NCI-H1092 treated with DMSO at 0.1 percent for 48 hours (cell line): ENCODE measurements around the gene BMERB1.
"Not testable (repeated sequence)": the region's sequence is repeated elsewhere in the genome, so short reads cannot be mapped to it uniquely, and the experiment has no call there.

Experiments
- DNase-seq: peaks from one replicate; lab custom pipeline; 2025; lab: John Stamatoyannopoulos, UW

The BMERB1 gene

DNA sequence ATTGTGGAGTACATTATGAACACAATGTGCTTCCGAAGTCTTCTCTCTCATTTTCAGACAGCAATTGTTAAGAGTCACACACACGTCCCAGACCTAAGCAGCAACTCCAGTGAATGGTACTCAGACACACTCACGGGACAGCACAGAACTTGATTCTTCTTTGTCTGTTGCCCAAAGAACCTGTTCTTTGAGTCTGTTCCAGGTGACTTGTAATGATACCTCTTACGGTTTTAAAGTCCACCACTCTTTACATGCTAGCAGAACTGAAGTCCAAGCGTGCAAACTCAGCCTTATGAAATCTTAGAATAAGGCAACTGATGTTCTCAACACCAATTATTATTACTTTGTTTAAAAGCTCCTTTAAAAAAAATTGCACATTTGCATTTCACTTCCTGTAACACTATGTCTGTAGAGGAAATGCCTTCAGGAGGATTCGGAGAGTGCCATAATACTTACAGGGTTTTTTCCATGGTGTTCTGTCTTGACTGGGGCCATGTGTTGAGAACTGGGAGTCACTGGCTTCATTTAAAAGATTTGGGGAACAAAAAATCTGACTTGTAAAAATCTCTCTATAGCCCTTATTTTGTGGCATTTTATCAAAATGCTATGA is 160.4 kb downstream of the BMERB1 start:
- no peak for DNase-seq

DNA sequence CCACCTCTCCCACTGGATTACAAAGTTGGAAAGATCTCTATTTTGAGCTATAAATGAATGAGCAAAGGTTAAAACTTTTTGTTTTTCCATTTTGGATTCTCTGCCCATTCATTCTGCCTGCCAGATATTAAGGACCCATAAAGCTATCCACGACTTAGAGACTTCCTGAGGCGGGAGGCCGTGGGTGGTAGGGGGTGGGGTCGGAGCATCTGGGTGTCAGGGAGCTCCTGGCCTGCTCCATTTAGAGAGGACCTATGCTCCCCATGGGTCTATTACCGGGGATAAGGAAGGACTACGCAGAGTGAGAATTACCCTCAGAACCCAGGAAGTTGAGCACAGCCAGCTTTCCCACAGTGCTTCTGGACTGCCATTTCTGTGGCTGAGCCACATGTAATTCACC is 162.7 kb downstream of the BMERB1 start:
- DNase-seq: no peak

DNA sequence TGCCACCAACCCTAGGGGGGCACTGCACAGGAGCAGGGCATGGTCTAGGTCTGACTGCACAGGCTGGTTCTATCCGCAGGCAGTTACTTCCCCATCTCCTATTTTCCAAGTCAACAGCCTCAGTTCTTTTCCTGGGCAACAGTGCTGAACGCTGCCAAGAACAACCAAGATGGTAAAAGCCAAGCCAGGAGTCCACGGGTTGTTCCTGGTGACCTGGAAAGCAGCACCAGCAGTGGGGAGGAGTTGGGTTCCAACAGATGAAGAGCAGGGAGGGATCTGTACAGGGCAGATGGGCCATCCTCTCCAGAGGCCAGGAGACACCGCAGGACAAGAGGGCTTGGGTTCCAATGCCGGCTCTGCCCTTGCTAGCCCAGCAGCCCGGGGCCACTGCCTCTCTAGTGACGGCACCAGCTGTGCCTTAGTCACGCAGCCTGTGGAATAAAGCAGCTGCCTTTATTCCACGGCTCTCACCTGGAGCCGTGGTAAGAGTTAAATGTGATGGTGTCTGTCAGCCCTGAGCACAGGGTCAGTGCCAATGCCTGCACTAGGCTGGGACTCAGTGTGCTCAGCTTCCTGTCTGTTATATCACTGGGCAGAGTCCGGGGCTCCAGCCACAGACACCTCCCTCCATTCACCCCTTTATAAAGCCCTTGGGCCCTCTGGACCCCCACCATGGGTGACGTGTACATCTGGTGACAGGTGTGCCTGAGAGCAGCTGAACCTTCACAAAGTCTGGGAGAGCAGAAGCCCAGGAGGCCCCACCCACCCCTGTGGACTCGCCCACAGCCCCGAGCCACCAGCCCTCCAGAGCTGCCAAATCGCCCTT is 163.6 kb downstream of the BMERB1 start:
- DNase-seq: no peak

DNA sequence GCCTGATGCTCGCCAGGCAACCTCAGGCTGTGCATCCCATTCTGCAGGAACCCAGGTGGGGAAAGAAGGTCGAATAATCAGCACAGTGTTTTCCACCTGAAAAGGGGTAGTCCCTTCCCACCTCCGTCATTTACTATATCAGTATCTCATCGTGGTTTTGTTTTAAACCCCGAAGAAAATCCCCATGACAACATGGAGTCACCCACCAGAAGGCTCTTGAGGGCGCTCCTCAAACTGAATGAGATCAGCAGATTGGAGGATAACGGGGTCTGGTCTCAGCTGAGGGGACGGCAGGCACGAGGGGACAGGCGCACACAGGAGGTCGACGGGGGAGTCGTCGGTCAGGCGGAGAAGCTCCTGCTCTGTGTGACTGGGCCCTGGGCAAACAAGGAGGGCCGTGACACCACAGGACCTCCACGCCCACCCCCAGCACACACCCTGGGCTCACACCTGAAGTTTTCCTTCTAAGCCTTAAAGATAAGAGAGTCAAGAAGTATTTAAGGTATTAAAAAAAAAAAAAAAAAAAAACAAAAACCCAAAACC is 164.3 kb downstream of the BMERB1 start:
- DNase-seq: no peak

- no peak for DNase-seq
Observed at GRCh38 chr16:15599303-15600070, 165.1 kb downstream of the BMERB1 start.

DNA sequence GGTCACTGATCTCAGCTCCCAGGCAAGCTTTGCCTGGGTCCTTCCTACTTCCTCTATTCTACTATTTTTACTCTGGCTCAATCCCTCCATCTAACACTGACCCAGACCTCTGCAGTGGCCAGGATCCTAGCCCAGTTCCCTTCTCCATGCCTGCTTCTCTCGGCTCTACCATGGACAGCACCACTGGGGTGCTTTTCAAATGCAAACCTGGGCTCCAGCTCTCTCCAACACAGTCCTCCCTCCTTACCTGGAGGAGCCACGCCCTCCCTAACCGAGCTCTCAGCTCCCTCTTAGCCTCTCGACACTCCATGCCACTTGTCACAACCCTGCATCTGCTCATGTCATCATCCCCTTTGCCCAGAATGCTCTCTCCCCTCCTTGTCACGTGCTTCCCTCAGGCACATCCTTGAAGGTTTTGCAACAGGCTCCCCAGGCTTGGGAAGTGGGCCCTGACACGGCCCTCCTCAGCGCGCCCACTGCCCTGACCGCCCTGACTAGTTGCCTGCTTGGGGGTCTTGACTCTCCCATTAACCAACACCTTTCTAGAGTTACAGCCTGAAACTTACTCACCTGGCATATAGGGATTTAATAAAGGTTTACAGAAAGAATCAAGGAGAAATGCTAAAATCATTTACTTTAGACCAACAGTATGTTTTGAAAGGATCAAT is 167.0 kb downstream of the BMERB1 start:
- DNase-seq: no peak

DNA sequence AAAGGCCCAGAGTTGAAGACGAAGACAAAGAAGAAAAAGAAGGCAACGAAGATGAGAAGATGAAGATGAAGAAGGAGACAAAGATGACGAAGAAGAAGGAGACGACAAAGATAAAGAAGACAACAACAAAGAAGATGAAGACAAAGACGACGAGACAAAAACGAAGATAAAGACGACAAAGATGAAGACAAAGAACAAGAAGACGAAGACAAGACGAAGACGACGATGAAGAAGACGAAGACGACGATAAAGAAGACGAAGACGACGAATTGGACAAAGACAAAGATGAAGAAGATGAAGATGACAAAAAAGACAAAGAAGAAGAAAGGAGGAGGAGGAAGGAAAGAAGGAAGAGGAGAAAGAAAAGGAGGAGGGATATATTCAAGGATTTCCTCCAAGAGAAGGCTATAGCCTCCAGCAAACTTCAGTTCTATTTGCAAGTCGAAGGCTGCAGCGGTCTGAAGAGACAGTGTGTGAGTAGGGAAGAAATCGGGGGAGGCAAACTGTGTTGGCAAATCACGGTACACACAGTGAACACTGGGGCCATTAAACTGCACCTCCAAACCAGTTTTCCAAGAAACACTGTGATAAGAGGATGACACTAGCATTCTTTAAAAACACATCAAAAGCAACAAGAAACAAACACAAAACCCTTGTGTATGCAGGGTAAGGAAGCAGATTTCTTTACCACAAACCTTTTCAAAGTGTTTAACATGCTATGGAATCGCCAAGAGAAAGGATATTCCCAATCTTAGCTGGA is 168.1 kb downstream of the BMERB1 start:
- DNase-seq: no peak

DNA sequence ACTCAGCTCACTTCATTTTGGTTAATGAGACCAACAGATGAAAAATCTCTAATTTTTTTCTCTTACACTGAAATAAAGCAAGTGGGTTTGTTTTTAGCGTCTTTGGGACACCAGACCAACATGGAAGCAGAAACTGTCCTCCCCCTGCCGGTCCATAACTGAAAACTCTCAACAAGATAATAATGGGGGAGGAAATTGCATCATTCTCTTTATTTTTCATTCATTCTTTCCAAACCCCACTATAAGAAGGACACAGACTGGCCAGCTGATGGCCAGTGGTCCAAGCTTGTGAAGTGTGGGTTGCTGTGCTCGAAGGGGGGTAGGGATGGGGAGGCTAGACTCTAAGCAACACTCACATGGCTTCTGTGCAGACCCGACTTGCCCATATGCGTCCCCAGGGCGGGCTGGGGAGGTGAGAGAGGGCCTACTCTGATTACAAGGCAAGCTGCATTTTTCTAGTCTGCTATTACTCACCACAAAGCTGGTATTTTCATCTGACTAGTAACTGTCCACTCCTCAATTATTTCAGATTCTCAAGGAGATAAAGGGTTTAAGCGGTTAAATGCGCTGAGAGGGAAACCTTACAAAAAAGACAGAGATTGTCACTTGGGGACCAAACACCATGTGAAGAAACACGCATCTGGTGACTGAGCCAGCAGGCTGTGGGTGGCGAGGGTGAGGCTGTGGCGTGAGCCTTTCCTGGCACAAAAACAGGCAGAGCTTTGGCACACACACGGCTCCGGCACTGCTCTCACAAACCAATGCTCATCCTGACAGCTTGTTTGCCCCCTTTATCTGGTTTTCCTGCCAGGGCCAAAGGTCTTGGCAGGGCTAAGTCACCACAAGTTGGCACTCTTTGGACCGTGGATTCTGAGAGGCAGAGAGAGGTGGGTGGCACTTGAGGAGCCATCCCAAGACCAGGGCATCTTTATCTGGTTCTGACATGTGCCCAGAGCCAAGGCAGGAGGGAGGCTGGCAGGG is 170.4 kb downstream of the BMERB1 start:
- no peak for DNase-seq

GRCh38 chr16:15605839-15606517 is 171.6 kb downstream of the BMERB1 start:
- DNase-seq: no peak

- DNase-seq: no peak
Observed at GRCh38 chr16:15606518-15607220, 172.3 kb downstream of the BMERB1 start.

DNA sequence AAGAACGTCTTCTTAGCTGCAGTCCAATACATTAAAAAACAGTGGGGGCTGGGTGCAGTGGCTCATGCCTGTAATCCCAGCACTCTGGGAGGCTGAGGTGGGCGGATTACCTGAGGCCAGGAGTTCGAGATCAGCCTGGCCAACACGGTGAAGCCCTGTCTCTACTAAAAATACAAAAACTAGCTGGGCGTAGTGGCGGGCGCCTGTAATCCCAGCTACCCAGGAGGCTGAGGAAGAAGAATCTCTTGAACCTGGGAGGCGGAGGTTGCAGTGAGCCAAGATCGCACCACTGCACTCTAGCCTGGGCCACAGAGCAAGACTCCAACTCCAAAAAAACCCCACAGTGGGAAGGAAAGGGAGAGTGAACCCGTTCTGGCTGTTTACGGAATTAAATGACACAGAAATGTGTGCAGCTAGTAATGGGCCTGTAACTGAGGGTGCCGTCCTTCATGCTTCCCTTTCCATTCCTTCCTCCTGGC is 172.9 kb downstream of the BMERB1 start:
- not testable (repeated sequence) for DNase-seq

GRCh38 chr16:15607700-15608396 is 173.5 kb downstream of the BMERB1 start:
- DNase-seq: no peak

DNA sequence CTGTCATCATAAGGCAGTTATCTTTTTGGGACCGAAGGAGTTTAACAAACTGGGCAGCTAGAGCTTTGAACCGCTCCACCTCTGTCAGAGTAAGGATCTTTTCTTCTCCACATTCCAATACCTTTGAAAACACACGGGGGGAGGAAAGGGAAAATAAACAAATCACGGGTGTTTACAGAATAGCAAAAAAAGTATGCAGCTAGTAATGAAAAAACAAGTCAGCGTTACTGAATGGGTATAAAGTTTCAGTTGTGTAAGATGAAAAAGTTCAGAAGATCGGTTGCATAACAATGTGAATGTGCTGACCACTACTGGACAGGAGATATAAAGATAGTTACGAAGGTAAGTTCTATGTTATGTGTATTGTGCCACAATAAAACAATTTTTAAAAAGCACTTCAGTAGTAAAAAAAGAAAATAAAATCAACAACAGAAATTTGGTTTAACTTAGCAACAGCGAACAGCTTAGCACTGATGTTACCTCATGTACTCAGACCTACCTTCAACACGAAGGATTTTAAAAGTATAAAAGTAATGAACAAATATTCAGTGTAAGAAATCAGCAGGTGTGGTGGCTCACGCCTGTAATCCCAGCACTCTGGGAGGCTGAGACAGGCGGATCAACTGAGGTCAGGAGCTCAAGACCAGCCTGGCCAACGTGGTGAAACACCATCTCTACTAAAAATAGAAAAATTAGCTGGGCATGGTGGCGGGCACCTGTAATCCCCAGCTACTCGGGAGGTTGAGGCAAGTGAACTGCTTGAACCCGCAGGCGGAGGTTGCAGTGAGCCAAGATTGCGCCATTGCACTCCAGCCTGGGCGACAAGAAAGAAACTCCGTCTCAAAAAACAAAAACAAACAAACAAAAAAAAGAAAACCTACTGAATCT is 174.3 kb downstream of the BMERB1 start:
- DNase-seq: no peak

- DNase-seq: no peak
Observed at GRCh38 chr16:15609286-15609649, 174.9 kb downstream of the BMERB1 start.

DNA sequence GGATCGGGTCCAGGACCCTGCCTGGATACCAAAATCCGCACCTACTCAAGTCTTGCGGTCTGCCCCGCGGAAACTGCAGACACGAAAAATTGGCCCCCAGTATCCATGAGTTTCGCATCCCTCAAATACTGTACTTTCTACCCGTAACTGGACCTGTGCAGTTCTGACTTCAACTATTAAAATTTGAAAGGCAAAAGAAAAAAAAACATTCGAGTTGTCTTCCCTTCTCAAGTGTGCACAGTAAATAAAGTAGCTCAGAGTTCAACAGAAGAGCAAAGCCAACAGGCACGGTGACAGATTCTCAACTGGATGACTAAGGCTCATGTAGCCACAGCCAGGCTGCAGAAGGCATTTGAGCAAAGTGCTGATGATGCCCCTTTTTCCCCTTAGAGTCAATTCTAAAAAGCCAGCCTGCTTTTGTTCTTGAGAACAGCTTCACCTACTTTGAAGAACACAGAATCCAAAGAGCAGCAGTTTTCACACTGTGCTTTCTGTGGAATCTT is 176.0 kb downstream of the BMERB1 start:
- no peak for DNase-seq

- DNase-seq: no peak
Observed at GRCh38 chr16:15611610-15612009, 177.2 kb downstream of the BMERB1 start.

- no peak for DNase-seq
Observed at GRCh38 chr16:15613676-15614075, 179.3 kb downstream of the BMERB1 start.
